ENCODE measurements around the gene SRCIN1.

SRCIN1 gene

GRCh38 chr17:38616361-38616760, 10.6 kb upstream of the SRCIN1 start:
- no peak for DNase-seq
- peaks cover 10% of the 10 kb centered on the region for H3K9me3 ChIP-seq (ENCODE audit: control insufficient read depth, low read length)
- H3K14ac ChIP-seq (ENCODE audit: low read length in 2 of 2), result no peak overlapping the region
- H3K4me2 ChIP-seq (ENCODE audit: low read length, poor library complexity, severe bottlenecking), result no peak overlapping the region
- no peak overlapping the region for H3K18ac ChIP-seq (ENCODE audit: low read depth in 1 of 2, low read length in 2 of 2)
- H3K36me3 ChIP-seq (ENCODE audit: control insufficient read depth in 1 of 2, insufficient read depth in 2 of 2, low read depth in 1 of 2, low read length in 2 of 2), result no peaks in the 10 kb centered on the region
- no peaks in the 10 kb centered on the region for H3K79me1 ChIP-seq (replicated peaks; ENCODE audit: low read length, poor library complexity, severe bottlenecking)
- 63% methylated on average over 5 of the region's 5 CpGs for WGBS
- no peak overlapping the region for H2AK5ac ChIP-seq (ENCODE audit: low read length, severe bottlenecking)
- H3K4me1 ChIP-seq (ENCODE audit: control insufficient read depth, insufficient read depth, low read depth, low read length), result no peaks in the 10 kb centered on the region
- no peak overlapping the region for H3K27ac ChIP-seq (ENCODE audit: low read length, poor library complexity, severe bottlenecking)
- no peak overlapping the region for H2BK5ac ChIP-seq (ENCODE audit: low read depth, low read length, poor library complexity, severe bottlenecking)
- H3K23ac ChIP-seq (ENCODE audit: low read length in 2 of 2), result no peak overlapping the region
- H3K4ac ChIP-seq (ENCODE audit: low read depth in 1 of 2, low read length in 2 of 2), result no peak overlapping the region
- no peak overlapping the region for H2BK15ac ChIP-seq (ENCODE audit: low read depth, poor library complexity, severe bottlenecking)
- peak overlapping the region; percentile 3 for H4K91ac ChIP-seq (ENCODE audit: low read length)
- no peak overlapping the region for H2BK120ac ChIP-seq (ENCODE audit: low read depth, low read length)
- no peak overlapping the region for H2AFZ ChIP-seq (ENCODE audit: low read depth, low read length)
- peaks cover 70 to 72% of the 10 kb centered on the region in 2 experiments for H3K27me3 ChIP-seq (ENCODE audit: control insufficient read depth in 1 of 2, insufficient read depth in 1 of 2, low read length in 2 of 2)
- H3K9ac ChIP-seq (ENCODE audit: low read length), result no peak overlapping the region
- H2BK12ac ChIP-seq (ENCODE audit: low read length in 2 of 2), result no peak overlapping the region
- H4K8ac ChIP-seq (ENCODE audit: low read length), result no peak overlapping the region
- H3K4me3 ChIP-seq (ENCODE audit: insufficient read depth in 1 of 2, low read depth in 1 of 2, low read length in 2 of 2), result no peak overlapping the region

- no peak overlapping the region for H3K27ac ChIP-seq (ENCODE audit: low read length, poor library complexity, severe bottlenecking)
- no peak overlapping the region for H2BK15ac ChIP-seq (ENCODE audit: low read depth, poor library complexity, severe bottlenecking)
- no peak overlapping the region for H2AFZ ChIP-seq (ENCODE audit: low read depth, low read length)
- no peak overlapping the region for H3K4me3 ChIP-seq (ENCODE audit: insufficient read depth in 1 of 2, low read depth in 1 of 2, low read length in 2 of 2)
- H3K36me3 ChIP-seq (ENCODE audit: control insufficient read depth in 1 of 2, insufficient read depth in 2 of 2, low read depth in 1 of 2, low read length in 2 of 2), result no peaks in the 10 kb centered on the region
- no peak overlapping the region for H3K4me2 ChIP-seq (ENCODE audit: low read length, poor library complexity, severe bottlenecking)
- H2BK12ac ChIP-seq (ENCODE audit: low read length in 2 of 2), result no peak overlapping the region
- no peak overlapping the region for H2AK5ac ChIP-seq (ENCODE audit: low read length, severe bottlenecking)
- H3K14ac ChIP-seq (ENCODE audit: low read length in 2 of 2), result no peak overlapping the region
- no peak overlapping the region for H3K9ac ChIP-seq (ENCODE audit: low read length)
- no peak overlapping the region for H3K23ac ChIP-seq (ENCODE audit: low read length in 2 of 2)
- 75% methylated on average over 7 of the region's 7 CpGs for WGBS
- no peak overlapping the region for H3K18ac ChIP-seq (ENCODE audit: low read depth in 1 of 2, low read length in 2 of 2)
- no peak overlapping the region for H3K4ac ChIP-seq (ENCODE audit: low read depth in 1 of 2, low read length in 2 of 2)
- H3K4me1 ChIP-seq (ENCODE audit: control insufficient read depth, insufficient read depth, low read depth, low read length), result no peaks in the 10 kb centered on the region
- no peak overlapping the region for H4K8ac ChIP-seq (ENCODE audit: low read length)
- DNase-seq, result no peak
- H2BK120ac ChIP-seq (ENCODE audit: low read depth, low read length), result no peak overlapping the region
- peaks cover 60 to 70% of the 10 kb centered on the region in 2 experiments for H3K27me3 ChIP-seq (ENCODE audit: control insufficient read depth in 1 of 2, insufficient read depth in 1 of 2, low read length in 2 of 2)
- H3K9me3 ChIP-seq (ENCODE audit: control insufficient read depth, low read length), result peaks cover 11% of the 10 kb centered on the region
- H2BK5ac ChIP-seq (ENCODE audit: low read depth, low read length, poor library complexity, severe bottlenecking), result no peak overlapping the region
- no peaks in the 10 kb centered on the region for H3K79me1 ChIP-seq (replicated peaks; ENCODE audit: low read length, poor library complexity, severe bottlenecking)
- H4K91ac ChIP-seq (ENCODE audit: low read length), result no peak overlapping the region
These were observed 8.4 kb upstream of the SRCIN1 start for GRCh38 chr17:38613981-38614779.

DNA sequence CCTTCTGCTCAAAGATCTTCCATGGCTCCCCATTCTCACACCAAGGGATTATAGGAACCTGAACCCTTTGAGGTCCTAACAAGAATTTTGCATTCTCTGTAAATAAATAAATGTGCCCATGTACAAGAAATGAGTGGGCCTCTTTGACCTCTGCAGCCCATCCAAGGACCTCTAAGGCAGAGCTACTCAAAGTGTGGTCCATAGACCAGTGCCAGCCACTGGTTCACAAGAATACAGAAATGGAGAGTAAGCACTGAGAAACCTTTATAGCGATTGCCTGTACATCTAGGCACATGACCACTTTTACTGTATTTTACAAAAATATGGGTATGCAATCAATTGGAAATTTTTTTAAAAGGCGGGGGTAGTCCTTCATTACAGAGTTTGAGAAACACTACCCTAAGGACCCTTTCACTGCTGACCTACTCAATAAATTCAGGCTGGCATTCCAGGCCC, 7.8 kb upstream of the SRCIN1 start:
- no peak overlapping the region for H2BK12ac ChIP-seq (ENCODE audit: low read length in 2 of 2)
- no peak overlapping the region for H3K4me3 ChIP-seq (ENCODE audit: insufficient read depth in 1 of 2, low read depth in 1 of 2, low read length in 2 of 2)
- H3K9ac ChIP-seq (ENCODE audit: low read length), result no peak overlapping the region
- H4K91ac ChIP-seq (ENCODE audit: low read length), result no peak overlapping the region
- H3K79me1 ChIP-seq (replicated peaks; ENCODE audit: low read length, poor library complexity, severe bottlenecking), result no peaks in the 10 kb centered on the region
- H3K23ac ChIP-seq (ENCODE audit: low read length in 2 of 2), result peak overlapping the region in 1 of 2 experiments; percentile 43
- H3K18ac ChIP-seq (ENCODE audit: low read depth in 1 of 2, low read length in 2 of 2), result no peak overlapping the region
- WGBS, result 48% methylated on average over 1 of the region's 2 CpGs
- H2AFZ ChIP-seq (ENCODE audit: low read depth, low read length), result no peak overlapping the region
- peaks cover 60 to 71% of the 10 kb centered on the region in 2 experiments for H3K27me3 ChIP-seq (ENCODE audit: control insufficient read depth in 1 of 2, insufficient read depth in 1 of 2, low read length in 2 of 2)
- H4K8ac ChIP-seq (ENCODE audit: low read length), result no peak overlapping the region
- no peak overlapping the region for H2BK15ac ChIP-seq (ENCODE audit: low read depth, poor library complexity, severe bottlenecking)
- H3K14ac ChIP-seq (ENCODE audit: low read length in 2 of 2), result no peak overlapping the region
- no peaks in the 10 kb centered on the region for H3K4me1 ChIP-seq (ENCODE audit: control insufficient read depth, insufficient read depth, low read depth, low read length)
- no peak overlapping the region for H2AK5ac ChIP-seq (ENCODE audit: low read length, severe bottlenecking)
- DNase-seq, result no peak
- no peaks in the 10 kb centered on the region for H3K36me3 ChIP-seq (ENCODE audit: control insufficient read depth in 1 of 2, insufficient read depth in 2 of 2, low read depth in 1 of 2, low read length in 2 of 2)
- H3K9me3 ChIP-seq (ENCODE audit: control insufficient read depth, low read length), result peaks cover 11% of the 10 kb centered on the region
- H3K4ac ChIP-seq (ENCODE audit: low read depth in 1 of 2, low read length in 2 of 2), result no peak overlapping the region
- no peak overlapping the region for H3K27ac ChIP-seq (ENCODE audit: low read length, poor library complexity, severe bottlenecking)
- no peak overlapping the region for H2BK120ac ChIP-seq (ENCODE audit: low read depth, low read length)
- H3K4me2 ChIP-seq (ENCODE audit: low read length, poor library complexity, severe bottlenecking), result no peak overlapping the region
- H2BK5ac ChIP-seq (ENCODE audit: low read depth, low read length, poor library complexity, severe bottlenecking), result no peak overlapping the region

- DNase-seq, result no peak
- Histone ChIP-seq H4K8ac (ENCODE audit: low read length) (no peak overlapping the region), H3K27me3 (ENCODE audit: control insufficient read depth in 1 of 2, insufficient read depth in 1 of 2, low read length in 2 of 2) (peaks cover 62 to 72% of the 10 kb centered on the region in 2 experiments), H3K36me3 (ENCODE audit: control insufficient read depth in 1 of 2, insufficient read depth in 2 of 2, low read depth in 1 of 2, low read length in 2 of 2) (no peaks in the 10 kb centered on the region), H3K4me3 (ENCODE audit: insufficient read depth in 1 of 2, low read depth in 1 of 2, low read length in 2 of 2) (no peak overlapping the region), H2BK12ac (ENCODE audit: low read length in 2 of 2) (no peak overlapping the region), H2AK5ac (ENCODE audit: low read length, severe bottlenecking) (no peak overlapping the region), H3K4me2 (ENCODE audit: low read length, poor library complexity, severe bottlenecking) (no peak overlapping the region), H2BK15ac (ENCODE audit: low read depth, poor library complexity, severe bottlenecking) (no peak overlapping the region), H4K91ac (ENCODE audit: low read length) (no peak overlapping the region), H3K4ac (ENCODE audit: low read depth in 1 of 2, low read length in 2 of 2) (no peak overlapping the region), H3K18ac (ENCODE audit: low read depth in 1 of 2, low read length in 2 of 2) (no peak overlapping the region), H2BK120ac (ENCODE audit: low read depth, low read length) (no peak overlapping the region), H2BK5ac (ENCODE audit: low read depth, low read length, poor library complexity, severe bottlenecking) (no peak overlapping the region), H3K79me1 (replicated peaks; ENCODE audit: low read length, poor library complexity, severe bottlenecking) (no peaks in the 10 kb centered on the region), H3K23ac (ENCODE audit: low read length in 2 of 2) (no peak overlapping the region), H3K9me3 (ENCODE audit: control insufficient read depth, low read length) (peaks cover 11% of the 10 kb centered on the region), H2AFZ (ENCODE audit: low read depth, low read length) (no peak overlapping the region), H3K27ac (ENCODE audit: low read length, poor library complexity, severe bottlenecking) (no peak overlapping the region), H3K4me1 (ENCODE audit: control insufficient read depth, insufficient read depth, low read depth, low read length) (no peaks in the 10 kb centered on the region), H3K14ac (ENCODE audit: low read length in 2 of 2) (no peak overlapping the region), H3K9ac (ENCODE audit: low read length) (no peak overlapping the region)
- 66% methylated on average over 2 of the region's 6 CpGs for WGBS
These were observed 6.2 kb upstream of the SRCIN1 start for GRCh38 chr17:38611872-38612376.
